ENCODE data around the gene DYNLL2.

DNA sequence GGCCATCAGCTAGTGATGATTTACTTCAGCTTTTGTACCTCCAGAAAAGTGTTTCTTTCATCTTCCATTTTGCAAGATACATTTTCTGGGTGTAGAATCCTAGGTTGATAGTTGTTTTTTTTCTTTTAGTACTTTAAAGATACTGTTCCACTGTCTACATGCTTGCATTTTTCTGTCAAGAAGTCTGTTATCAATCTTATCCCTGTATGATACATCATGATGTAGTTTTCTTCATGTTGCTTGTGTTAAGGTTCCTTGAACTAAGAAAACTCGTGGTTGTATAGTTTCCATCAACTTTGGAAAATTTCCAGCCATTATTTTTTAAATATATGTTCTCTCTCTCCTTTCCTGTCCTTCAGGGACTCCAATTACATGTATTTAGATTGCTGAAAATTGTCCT is 24.1 kb downstream of the DYNLL2 start:
- TF ChIP-seq, protein P1, sequence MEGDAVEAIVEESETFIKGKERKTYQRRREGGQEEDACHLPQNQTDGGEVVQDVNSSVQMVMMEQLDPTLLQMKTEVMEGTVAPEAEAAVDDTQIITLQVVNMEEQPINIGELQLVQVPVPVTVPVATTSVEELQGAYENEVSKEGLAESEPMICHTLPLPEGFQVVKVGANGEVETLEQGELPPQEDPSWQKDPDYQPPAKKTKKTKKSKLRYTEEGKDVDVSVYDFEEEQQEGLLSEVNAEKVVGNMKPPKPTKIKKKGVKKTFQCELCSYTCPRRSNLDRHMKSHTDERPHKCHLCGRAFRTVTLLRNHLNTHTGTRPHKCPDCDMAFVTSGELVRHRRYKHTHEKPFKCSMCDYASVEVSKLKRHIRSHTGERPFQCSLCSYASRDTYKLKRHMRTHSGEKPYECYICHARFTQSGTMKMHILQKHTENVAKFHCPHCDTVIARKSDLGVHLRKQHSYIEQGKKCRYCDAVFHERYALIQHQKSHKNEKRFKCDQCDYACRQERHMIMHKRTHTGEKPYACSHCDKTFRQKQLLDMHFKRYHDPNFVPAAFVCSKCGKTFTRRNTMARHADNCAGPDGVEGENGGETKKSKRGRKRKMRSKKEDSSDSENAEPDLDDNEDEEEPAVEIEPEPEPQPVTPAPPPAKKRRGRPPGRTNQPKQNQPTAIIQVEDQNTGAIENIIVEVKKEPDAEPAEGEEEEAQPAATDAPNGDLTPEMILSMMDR (conservative IDR thresholded peaks at IDR 0.05 in 1 of 2, IDR thresholded peaks at IDR 0.05 in 1 of 2; ENCODE audit: extremely low read depth in 1 of 2, insufficient read depth in 1 of 2, low read depth in 1 of 2, low read length in 2 of 2): no peak
- no peak for TF ChIP-seq EZH2 (IDR thresholded peaks at IDR 0.05; ENCODE audit: borderline replicate concordance, low read length)

Measured in mammary epithelial cell (primary cell).